GM18873 (cell line): Measurements from ENCODE around the gene RAD50.
"Not testable (repeated sequence)": the region's sequence is repeated elsewhere in the genome, so short reads cannot be mapped to it uniquely, and the experiment has no call there.

ENCODE experiments used
- ATAC-seq: cut with Tn5 transposase; IDR thresholded peaks from one replicate; pipeline ENCODE4 v1.9.1; 2021; ENCODE audit warnings: mild to moderate bottlenecking, moderate library complexity, moderate number of reproducible peaks; ENCODE audit not compliant: unreplicated experiment, low FRiP score

The RAD50 gene

DNA sequence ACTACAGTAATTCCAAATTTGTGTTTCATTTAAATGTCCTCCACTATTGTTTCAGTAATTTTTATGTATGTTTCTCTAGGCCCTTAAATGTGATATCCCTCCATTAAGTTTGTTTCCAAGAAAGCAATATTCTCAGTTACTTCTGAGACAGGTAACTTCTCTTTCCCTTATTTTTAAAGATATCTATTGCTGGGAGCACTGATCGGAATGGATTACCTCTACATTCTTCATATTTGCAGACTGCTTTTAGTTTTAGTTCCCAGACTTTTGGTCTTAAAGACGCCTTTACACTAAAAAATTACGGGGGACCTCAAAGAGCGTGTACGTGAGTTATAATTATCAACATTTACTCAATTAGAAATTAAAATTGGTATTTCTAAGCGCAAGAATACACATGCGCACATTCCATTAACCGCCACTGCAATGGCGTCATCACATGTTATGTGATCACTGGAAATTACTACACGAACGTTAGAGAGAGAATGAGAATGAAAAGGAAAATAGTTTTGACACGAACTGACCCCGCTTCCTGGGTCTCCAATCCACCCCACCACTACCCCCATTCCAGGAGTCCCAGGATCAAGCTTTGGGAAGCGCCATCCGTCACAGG lies 519 bp upstream of the RAD50 start:
- ATAC-seq = no peak

DNA sequence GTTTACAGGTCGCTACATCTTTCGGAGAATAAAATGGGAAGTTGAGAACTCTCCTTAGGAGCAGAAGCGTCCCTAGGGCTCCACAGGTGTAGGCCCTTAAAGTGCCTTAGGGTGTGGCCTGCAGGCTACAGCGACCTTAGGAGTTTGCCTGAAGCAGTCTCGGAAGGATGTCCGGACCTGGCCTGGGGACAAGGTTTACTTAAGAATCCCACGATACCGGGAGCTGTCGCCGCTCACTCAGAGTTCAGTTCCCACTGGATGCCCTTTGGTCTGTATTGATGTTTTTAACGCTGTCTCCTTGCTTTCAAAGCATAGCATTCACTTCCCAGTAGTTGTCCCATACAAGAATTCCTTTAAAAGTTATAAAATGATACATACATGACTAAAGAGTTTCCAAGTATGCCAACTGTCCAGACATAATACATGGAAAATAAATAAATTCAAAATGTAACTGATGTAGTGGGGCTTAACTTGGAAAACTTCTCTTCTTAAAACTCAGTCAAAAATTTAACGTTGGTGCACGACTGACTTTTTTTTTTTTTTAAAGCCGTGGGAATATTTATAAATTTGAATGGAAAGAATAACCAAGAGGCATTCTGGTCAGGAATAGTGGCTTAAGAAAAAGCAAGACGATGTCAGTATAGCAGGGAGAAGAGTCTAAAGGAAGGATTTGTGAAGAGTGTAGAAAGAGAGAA lies 848 bp downstream of the RAD50 start:
- peak; percentile 21 for ATAC-seq

DNA sequence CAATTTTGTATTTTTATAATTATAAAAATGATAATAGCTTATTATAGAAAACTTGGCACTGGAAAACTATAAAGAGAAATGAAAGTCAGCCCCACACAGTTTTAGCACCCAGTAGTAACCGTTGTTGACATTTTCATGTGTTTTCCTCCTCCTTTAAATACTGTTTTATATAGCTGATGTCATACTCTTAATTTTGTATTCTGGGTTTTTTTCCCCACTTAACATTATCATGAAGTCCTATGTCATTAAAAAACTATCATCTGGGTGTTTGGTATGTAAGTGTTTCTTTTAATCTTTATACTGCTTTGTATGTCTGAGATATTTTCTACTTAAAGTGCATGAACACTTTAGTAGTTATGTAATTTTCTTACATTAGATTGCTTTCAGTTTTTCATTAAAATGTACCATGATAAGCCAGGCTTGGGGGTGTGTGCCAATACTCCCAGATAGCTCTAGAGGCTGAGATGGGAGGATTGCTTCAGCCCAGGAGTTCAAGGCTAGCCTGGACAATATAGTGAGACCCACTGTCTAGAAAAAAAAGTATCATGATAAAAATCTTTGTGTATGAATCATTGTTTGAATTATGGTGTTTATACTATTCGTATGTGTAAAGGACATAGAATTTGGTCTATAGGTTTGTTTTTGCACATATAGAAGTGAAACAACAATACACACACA lies 2.7 kb downstream of the RAD50 start:
- ATAC-seq = no peak

DNA sequence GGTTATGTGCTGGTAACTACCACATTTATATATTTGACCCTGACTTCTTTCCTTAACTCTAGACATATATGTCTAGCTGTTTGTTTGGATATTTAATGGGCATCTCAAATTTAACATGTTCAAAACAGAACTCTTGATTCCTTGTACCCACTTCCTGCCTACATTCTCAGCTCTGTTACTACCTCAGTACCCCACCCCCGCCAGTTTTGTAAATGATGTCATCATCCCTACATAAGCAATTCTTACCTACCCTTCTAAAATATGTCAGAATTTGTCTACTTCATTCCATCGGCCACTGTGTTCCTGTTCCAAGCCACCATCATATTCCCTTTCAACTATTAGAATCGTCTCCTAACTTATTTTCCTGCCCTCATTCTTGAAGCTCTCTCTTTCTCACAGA lies 4.8 kb downstream of the RAD50 start:
- ATAC-seq = no peak

DNA sequence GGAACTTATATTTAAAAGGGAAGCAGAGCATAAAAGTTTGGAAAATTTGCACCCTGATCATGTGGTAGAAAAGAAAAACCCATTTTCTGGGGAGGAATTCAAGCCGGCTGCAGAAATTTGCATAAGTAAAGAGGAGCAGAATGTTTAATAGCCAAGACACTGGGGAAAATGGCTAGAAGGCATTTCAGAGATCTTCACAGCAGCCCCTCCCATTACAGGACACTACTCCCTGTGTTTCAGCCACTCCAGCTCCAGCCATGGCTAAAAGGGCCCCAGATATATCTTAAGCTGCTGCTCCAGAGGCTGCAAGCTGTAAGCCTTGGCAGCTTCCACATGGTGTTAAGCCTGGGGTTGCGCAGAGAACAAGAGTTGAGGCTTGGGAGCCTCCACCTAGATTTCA lies 7.8 kb downstream of the RAD50 start:
- not testable (repeated sequence) for ATAC-seq

DNA sequence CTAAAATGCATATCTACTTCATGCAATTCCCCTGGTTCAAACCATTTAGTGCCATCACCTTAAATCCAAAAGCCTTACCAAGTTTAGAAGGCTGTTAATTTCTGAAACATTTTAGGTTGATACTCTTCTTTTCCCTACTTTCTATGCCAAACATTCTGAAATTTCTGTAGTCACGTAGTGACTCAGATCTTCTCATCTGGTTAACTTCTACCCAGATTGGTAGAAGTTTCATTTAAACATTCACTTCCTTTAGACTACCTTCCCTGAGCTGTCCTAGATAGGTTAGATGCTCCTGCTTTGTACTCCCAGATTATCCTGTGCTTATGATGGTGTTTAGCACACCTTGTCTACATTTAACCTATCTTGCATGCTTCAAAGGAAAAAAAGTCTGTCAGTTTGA lies 9.9 kb downstream of the RAD50 start:
- ATAC-seq = no peak

DNA sequence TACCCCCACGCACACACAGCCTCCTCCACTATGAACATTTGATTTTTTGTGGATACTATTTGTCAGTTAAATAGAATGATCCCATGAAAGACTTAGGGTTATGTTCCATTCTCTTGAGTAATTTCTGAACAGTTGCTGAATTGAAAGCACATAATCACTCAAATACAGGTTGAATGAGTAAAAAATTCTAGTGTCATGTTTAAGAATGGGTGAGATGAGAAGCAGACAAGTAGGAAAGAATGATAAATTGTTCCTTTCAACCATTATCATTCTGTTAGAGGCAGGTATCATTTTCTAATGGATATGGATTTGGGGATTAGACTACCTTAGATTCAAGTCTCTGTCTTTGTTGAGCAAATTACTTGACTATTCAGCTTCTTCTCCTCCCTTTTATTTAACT lies 19.3 kb downstream of the RAD50 start:
- ATAC-seq = no peak

DNA sequence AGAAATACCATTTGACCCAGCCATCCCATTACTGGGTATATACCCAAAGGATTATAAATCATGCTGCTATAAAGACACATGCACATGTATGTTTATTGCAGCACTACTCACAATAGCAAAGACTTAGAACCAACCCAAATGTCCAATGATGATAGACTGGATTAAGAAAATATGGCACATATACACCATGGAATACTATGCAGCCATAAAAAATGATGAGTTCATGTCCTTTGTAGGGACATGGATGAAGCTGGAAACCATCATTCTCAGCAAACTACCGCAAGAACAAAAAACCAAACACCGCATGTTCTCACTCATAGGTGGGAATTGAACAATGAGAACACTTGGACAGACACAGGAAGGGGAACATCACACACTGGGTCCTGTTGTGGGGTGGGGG lies 27.8 kb downstream of the RAD50 start:
- ATAC-seq = not testable (repeated sequence)

DNA sequence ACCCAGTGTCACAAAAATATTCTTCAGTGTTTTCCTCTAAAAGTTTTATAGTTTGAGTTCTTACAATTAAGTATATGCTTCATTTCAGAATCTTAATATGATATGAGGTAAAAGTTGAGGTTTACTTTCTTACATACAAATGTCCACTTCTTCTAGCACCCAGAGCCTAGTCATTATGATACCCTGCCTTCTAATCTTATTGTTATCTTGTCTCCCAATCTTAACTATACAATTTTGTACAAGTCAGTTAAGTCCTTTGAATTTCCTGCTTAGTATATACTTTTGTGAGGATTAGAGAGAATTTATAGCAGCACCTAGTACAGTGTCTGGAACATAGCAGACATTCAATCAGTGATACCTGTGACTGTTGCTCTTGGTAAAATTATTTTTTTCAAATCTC lies 29.3 kb downstream of the RAD50 start:
- ATAC-seq = no peak

DNA sequence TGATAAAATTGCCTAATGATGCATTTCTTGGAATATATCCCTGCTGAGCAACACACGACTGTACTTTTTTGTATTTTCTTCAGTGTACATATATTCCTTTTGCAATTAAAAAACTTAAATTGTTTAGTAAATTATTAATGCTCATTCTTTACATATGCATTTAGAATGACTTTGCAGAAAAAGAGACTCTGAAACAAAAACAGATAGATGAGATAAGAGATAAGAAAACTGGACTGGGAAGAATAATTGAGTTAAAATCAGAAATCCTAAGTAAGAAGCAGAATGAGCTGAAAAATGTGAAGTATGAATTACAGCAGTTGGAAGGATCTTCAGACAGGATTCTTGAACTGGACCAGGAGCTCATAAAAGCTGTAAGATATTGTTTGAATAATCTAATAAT lies 32.7 kb downstream of the RAD50 start:
- ATAC-seq = no peak

DNA sequence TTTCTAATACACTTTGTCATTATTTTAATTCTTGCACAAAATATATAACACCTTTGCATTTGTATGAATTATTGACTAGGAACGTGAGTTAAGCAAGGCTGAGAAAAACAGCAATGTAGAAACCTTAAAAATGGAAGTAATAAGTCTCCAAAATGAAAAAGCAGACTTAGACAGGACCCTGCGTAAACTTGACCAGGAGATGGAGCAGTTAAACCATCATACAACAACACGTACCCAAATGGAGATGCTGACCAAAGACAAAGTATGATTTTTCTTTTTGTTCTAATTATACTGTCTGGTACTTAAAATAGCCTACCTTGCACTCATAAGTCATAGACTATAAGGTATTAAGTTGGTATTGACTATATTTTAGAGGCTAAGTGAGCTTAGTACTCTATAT lies 34.4 kb downstream of the RAD50 start:
- ATAC-seq = no peak

DNA sequence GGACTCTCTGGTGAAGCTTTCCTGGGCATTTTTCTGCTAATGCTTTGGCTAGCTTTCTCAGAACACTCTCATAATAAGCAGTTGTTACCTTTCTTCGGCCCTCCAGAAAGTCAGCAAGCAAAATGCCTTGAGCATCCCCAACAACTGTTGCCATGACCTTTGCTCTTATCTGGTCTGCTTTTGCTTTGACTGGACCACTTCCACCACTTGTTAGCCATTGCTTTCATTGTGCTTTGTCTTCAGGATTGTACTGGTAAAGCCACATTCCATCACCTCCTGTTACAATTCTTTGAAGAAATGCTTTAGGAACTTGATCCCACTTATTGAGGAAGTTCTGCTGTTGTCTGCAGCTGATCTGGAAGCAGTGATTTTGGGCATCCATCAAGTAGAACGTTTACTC lies 35.7 kb downstream of the RAD50 start:
- no peak for ATAC-seq

DNA sequence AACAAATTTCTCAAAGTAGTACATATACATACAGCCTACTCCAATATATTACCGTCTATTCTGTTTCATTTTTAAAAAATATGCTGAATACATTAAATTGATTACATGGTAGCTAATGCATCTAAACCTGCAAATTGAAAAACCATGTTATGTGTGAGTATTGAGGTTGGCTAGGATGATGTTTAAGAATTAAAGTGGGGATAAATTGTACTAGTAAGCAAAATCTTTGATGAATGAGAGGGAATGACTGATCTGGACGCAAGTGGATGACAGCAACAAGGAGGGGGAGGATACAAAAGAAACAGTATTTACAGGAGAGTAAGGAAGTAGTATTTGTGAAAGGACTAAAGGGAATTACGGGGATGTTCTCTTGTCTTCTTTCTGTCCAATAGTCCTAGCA lies 37.4 kb downstream of the RAD50 start:
- no peak for ATAC-seq

DNA sequence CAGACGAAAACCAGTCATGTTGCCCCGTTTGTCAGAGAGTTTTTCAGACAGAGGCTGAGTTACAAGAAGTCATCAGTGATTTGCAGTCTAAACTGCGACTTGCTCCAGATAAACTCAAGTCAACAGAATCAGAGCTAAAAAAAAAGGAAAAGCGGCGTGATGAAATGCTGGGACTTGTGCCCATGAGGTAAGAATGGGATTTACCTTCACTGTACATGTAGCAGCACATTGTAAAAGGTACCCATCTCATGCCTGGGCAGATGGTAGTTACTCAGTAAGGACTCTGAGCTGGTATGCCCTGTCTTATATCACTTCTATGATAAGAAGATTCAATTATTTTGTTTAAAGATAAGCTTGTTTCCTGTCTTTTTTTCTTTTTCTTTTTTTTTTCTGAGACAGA lies 38.8 kb downstream of the RAD50 start:
- ATAC-seq = no peak

DNA sequence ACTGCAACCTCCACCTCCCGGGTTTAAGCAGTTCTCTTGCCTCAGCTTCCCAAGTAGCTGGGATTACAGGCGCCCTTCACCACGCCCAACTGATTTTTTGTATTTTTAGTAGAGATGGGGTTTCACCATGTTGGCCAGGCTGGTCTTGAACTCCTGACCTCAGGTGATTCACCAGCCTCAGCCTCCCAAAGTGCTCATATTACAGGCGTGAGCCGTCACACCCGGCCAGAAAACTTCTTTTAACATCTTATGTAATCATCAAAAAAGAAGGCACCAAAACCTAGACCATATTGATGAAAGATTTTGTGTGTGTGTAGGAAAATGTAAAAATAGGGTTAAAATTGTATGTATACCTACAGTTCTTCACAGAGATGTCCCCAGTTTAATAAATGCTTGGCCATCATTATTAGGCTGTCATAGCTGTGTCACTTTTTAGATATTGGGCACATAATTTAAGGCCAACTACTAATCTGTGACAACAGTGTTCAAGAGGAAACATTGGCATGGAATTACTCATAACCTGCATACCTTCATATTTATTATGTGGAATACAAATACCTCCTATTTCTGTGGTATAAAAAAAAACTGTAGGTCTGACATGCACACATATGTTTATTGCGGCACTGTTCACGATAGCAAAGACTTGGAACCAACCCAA lies 44.4 kb downstream of the RAD50 start:
- ATAC-seq = no peak

DNA sequence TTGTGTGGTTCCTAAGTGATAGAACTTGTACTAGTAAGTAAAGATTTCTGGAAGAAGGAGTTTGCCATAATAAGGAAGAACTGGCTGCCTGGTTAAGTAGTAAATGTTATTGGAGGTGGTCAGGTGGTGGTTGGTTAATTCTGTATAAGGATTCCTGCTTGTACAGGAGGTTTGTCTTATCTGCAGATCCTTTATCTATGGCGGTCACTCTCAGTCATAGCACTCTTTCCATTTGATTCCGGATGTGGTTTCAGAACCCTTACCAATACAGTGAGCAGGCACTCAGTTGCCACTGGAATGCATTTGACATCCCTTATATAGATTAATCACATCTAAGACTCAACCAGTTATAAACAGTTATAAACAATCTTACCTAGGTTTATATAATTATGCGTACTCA lies 50.3 kb downstream of the RAD50 start:
- no peak for ATAC-seq

DNA sequence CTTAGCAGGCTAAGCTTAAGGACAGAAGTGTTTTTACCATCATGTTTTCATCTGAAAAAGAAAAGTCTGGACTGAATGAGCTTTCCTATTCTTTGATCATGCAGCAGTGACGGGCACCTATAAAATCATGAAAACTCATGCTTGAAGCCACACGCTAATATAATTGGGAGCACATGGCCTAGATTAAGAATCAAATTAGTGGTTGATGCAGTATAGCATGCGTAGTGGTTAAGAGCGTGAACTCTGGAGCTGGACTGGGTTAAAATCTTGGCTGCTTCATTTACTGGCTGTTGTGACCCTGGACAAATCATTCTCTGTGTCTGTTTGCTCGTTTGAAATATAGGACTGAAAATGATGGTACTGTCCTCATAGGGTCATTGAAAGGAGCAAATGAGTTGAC lies 51.3 kb downstream of the RAD50 start:
- no peak for ATAC-seq

DNA sequence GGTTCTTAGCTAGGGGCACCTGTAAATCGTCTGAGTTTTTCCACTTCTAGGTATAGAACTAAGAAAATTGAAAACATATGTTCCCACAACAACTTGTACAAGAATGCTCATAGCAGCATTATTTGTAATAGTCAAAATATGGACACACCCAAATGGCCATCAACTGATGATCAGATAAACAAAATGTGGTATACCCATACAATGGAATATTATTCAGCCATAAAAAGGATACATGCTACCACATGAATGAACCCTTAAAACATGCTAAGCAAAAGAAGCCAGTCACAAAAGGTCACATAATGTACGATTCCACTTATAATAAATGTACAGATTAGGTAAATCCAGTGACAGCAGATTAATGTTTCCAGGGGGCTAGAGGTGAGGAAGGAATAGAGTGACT lies 55.2 kb downstream of the RAD50 start:
- ATAC-seq = no peak

DNA sequence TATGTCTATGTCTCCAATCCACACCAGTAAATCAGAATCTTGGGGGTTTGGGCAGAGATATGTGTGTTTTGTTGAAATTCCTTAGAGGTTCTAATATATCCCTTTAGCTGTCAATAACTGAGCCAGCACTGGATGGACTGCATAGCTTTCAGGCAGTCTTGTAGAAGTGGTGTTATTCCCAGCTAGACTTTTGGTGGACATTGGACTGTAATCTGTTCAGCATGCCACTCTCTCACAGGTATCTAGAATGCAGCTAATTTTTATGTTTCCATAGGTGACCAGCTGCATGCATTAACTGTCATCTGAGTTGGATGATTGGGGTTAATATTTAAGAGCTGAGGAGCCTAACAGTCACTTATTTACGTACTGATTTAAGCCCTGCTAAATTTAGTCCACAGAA lies 56.1 kb downstream of the RAD50 start:
- no peak for ATAC-seq

DNA sequence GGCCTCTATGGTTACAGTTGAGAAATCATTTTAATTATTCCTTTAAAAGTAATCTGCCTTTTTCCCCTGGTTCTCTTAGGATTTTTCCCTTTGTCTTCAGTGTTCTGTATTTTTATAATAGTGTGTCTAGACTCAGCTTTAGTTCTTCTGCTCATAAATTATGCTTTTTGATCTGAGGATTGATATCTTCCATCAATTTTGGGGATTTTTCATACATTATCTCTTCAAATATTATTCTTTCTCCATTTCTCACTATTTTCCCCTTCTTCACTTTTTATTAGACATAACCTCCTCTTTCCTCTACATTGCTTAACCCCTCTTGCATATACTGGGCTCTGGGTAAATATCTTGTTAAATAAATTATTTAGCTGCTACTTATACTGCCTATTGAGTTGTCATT lies 64.9 kb downstream of the RAD50 start:
- no peak for ATAC-seq

DNA sequence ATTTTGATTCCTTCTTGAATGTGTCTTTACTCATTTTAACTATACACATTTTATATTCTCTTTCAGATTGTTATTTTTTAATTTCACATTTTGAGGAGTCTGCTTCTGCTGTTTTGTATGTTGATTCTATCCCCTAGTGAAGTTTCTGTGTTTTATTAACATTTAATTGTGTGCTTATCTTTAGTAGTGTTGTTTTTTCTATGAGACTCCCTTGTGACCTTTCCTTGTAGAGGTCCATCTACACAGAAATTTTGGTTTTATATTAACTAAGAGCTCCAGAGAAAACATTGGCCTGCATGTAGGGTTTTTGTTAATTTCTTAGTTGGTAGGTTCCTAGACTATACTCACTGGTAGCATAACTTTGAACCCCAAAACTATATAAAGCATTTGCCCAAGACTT lies 65.8 kb downstream of the RAD50 start:
- no peak for ATAC-seq

DNA sequence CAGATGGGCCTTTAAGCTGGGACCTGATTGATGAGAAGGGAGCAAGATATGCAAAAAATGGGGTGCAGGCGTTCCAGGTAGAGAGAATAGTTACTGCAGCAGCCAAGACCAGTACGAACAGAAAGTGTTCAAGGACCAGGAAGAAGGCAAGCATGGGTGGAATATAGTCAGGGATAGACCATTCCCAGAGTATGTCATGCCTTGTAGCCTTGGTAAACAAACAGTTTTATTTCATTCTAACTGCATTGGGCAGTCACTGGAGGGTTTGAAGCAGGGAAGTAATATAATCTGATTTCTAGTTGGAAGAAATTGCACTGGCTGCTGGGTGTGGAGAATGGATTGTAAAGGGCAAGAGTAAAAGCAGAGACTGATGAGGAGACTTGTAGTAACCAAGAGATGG lies 70.7 kb downstream of the RAD50 start:
- no peak for ATAC-seq
